IMR-90 (cell line): ENCODE data around the gene GBF1. TPM values are rescaled to one million over a fixed set of nuclear protein-coding genes. Genes with fewer than 3 reads are reported as not detected.

Experiments
- ATAC-seq: fragments of 200-7000 bp; cut with Tn5 transposase; 2 replicates; pipeline ENCODE4 v1.9.1; 2020; ENCODE audit warnings: low read depth, mild to moderate bottlenecking, moderate library complexity
- BruUV-seq: library from RNA; stranded (reverse); fragments of 400-500 nt; replicated peaks from 2 replicates; lab custom pipeline; 2021; lab: Mats Ljungman, UMichigan
- CTCF ChIA-PET: fragments of 300-600 bp; formaldehyde crosslinking; extraction: SDS; loops from one replicate; lab custom pipeline; 2021; ENCODE audit warnings: antibody characterized with exemption; lab: Yijun Ruan, JAX
- POLR2A ChIA-PET: fragments of 300-600 bp; sonication (Branson Sonifier 250); formaldehyde crosslinking; loops from one replicate; lab custom pipeline; 2022; ENCODE audit warnings: antibody characterized with exemption; ENCODE audit not compliant: unreplicated experiment; lab: Charles Lee
- DNase-seq: peaks from one replicate; pipeline ENCODE4 v3.0.0; 2013
- H2AFZ ChIP-seq: replicated peaks from 2 replicates; pipeline ENCODE3; 2013; ENCODE audit warnings: low read length, mild to moderate bottlenecking; ENCODE audit not compliant: poor library complexity
- H2AK5ac ChIP-seq: 2 replicates; pipeline ENCODE4 v1.6.1; 2013; ENCODE audit warnings: low read depth, low read length, inconsistent platforms
- H2AK9ac ChIP-seq: replicated peaks from 2 replicates; pipeline ENCODE3; 2013; ENCODE audit warnings: mild to moderate bottlenecking, low read depth, low read length, moderate library complexity; ENCODE audit not compliant: poor library complexity
- H2BK120ac ChIP-seq: 2 replicates; pipeline ENCODE4 v1.6.1; 2013; ENCODE audit warnings: low read depth, low read length, inconsistent platforms
- H2BK15ac ChIP-seq: 3 replicates; pipeline ENCODE4 v1.6.1; 2013; ENCODE audit warnings: low read depth, low read length, inconsistent platforms
- H2BK20ac ChIP-seq: 2 replicates; pipeline ENCODE4 v1.6.1; 2013; ENCODE audit warnings: low read depth, mild to moderate bottlenecking, inconsistent platforms, low read length, moderate library complexity
- H2BK5ac ChIP-seq: 2 replicates; pipeline ENCODE4 v1.6.1; 2013; ENCODE audit warnings: mild to moderate bottlenecking, low read depth, low read length, inconsistent platforms; ENCODE audit not compliant: poor library complexity, severe bottlenecking
- H3K14ac ChIP-seq: replicated peaks from 2 replicates; pipeline ENCODE4 v1.6.1; 2013; ENCODE audit warnings: low read depth, low read length, inconsistent platforms
- H3K18ac ChIP-seq: 2 replicates; pipeline ENCODE4 v1.6.1; 2013; ENCODE audit warnings: low read depth, low read length, control low read depth
- H3K23ac ChIP-seq: 2 replicates; pipeline ENCODE4 v1.6.1; 2013; ENCODE audit warnings: low read depth, low read length, inconsistent platforms
- H3K27ac ChIP-seq: 2 replicates; pipeline ENCODE4 v1.5.1; 2013; ENCODE audit warnings: mild to moderate bottlenecking, control low read depth, low read length; ENCODE audit not compliant: insufficient read depth
- H3K27me3 ChIP-seq: 2 replicates; pipeline ENCODE4 v1.6.1; 2013; ENCODE audit warnings: low read length; ENCODE audit not compliant: control insufficient read depth, insufficient read depth
- H3K36me3 ChIP-seq: 2 replicates; pipeline ENCODE4 v1.6.1; 2013; ENCODE audit warnings: low read length, mixed read lengths; ENCODE audit not compliant: control insufficient read depth, insufficient read depth
- H3K4ac ChIP-seq: 2 replicates; pipeline ENCODE4 v1.6.1; 2013; ENCODE audit warnings: low read depth, low read length, inconsistent platforms
- H3K4me1 ChIP-seq: 2 replicates; pipeline ENCODE4 v1.6.1; 2013; ENCODE audit warnings: low read length, mixed read lengths; ENCODE audit not compliant: control insufficient read depth, insufficient read depth
- H3K4me2 ChIP-seq: 2 replicates; pipeline ENCODE4 v1.6.1; 2013; ENCODE audit warnings: low read depth, mild to moderate bottlenecking, control low read depth, low read length, moderate library complexity
- H3K4me3 ChIP-seq: 2 replicates; pipeline ENCODE4 v1.5.1; 2013; ENCODE audit warnings: low read depth, mild to moderate bottlenecking, control low read depth, low read length, moderate library complexity; ENCODE audit not compliant: insufficient read depth
- H3K56ac ChIP-seq: 2 replicates; pipeline ENCODE4 v1.6.1; 2013; ENCODE audit warnings: low read length, inconsistent platforms; ENCODE audit not compliant: insufficient read depth; ENCODE audit errors: extremely low read depth
- H3K79me1 ChIP-seq, 2 experiments: 2 replicates each; pipeline ENCODE4 v1.6.1; 2013; ENCODE audit warnings: low read length in 2 of 2, inconsistent platforms in 1 of 2, low read depth in 1 of 2
- H3K9ac ChIP-seq: 2 replicates; pipeline ENCODE4 v1.6.1; 2013; ENCODE audit warnings: low read depth, low read length, control low read depth
- H3K9me1 ChIP-seq: 2 replicates; pipeline ENCODE4 v1.6.1; 2013; ENCODE audit warnings: low read length, inconsistent platforms; ENCODE audit not compliant: insufficient read depth
- H3K9me3 ChIP-seq: 2 replicates; pipeline ENCODE4 v1.6.1; 2013; ENCODE audit warnings: low read length; ENCODE audit not compliant: control insufficient read depth, insufficient read depth
- H4K20me1 ChIP-seq: 2 replicates; pipeline ENCODE4 v1.6.1; 2013; ENCODE audit warnings: low read length, inconsistent platforms; ENCODE audit not compliant: insufficient read depth
- H4K5ac ChIP-seq: 2 replicates; pipeline ENCODE4 v1.6.1; 2013; ENCODE audit warnings: mild to moderate bottlenecking, low read depth, low read length, control low read depth
- H4K8ac ChIP-seq, 2 experiments: 2 replicates each; pipeline ENCODE4 v1.6.1; 2013; ENCODE audit warnings: low read depth in 2 of 2, low read length in 2 of 2, control low read depth in 1 of 2, inconsistent platforms in 1 of 2
- H4K91ac ChIP-seq: 2 replicates; pipeline ENCODE4 v1.6.1; 2013; ENCODE audit warnings: low read depth, low read length, inconsistent platforms; ENCODE audit not compliant: insufficient read depth
- BHLHE40 ChIP-seq: fragments of 150-350 bp; IDR thresholded peaks from 2 replicates; pipeline ENCODE4 v1.6.1; 2016; ENCODE audit warnings: mild to moderate bottlenecking, low read depth, low read length
- CEBPB ChIP-seq: IDR thresholded peaks from 2 replicates; pipeline ENCODE4 v1.6.1; 2012; ENCODE audit warnings: low read depth, low read length, improper control_type of control experiment
- CHD1 ChIP-seq: IDR thresholded peaks from 2 replicates; pipeline ENCODE4 v1.6.1; 2012; ENCODE audit warnings: low read depth, low read length, improper control_type of control experiment
- ELK1 ChIP-seq: fragments of 150-350 bp; IDR thresholded peaks from 2 replicates; pipeline ENCODE4 v1.6.1; 2016; ENCODE audit warnings: low read depth, mild to moderate bottlenecking, low read length, moderate library complexity, borderline replicate concordance
- FOS ChIP-seq: fragments of 150-350 bp; IDR thresholded peaks from 2 replicates; pipeline ENCODE4 v1.6.1; 2016; ENCODE audit warnings: low read depth, low read length
- MAFK ChIP-seq: IDR thresholded peaks from 2 replicates; pipeline ENCODE4 v1.6.1; 2012; ENCODE audit warnings: low read depth, low read length, improper control_type of control experiment
- MAZ ChIP-seq: IDR thresholded peaks from 2 replicates; pipeline ENCODE4 v1.6.1; 2012; ENCODE audit warnings: low read depth, mild to moderate bottlenecking, low read length, improper control_type of control experiment, moderate library complexity, borderline replicate concordance
- MXI1 ChIP-seq: IDR thresholded peaks from 2 replicates; pipeline ENCODE4 v1.6.1; 2012; ENCODE audit warnings: low read depth, mild to moderate bottlenecking, low read length, moderate library complexity, borderline replicate concordance
- NFE2L2 ChIP-seq: fragments of 150-350 bp; IDR thresholded peaks from 2 replicates; pipeline ENCODE4 v1.6.1; 2016; ENCODE audit warnings: low read depth, mild to moderate bottlenecking, low read length
- POLR2A ChIP-seq: IDR thresholded peaks from 2 replicates; pipeline ENCODE4 v1.6.1; 2012; ENCODE audit warnings: mild to moderate bottlenecking, low read depth, low read length
- RAD21 ChIP-seq: IDR thresholded peaks from 2 replicates; pipeline ENCODE4 v1.6.1; 2012; ENCODE audit warnings: low read length, improper control_type of control experiment
- RCOR1 ChIP-seq: IDR thresholded peaks from 2 replicates; pipeline ENCODE4 v1.6.1; 2012; ENCODE audit warnings: mild to moderate bottlenecking, low read length, improper control_type of control experiment; ENCODE audit not compliant: insufficient replicate concordance
- RFX5 ChIP-seq: IDR thresholded peaks from 2 replicates; pipeline ENCODE4 v1.8.0; 2012; ENCODE audit warnings: low read depth, mild to moderate bottlenecking, low read length, moderate library complexity
- SMC3 ChIP-seq: fragments of 150-350 bp; IDR thresholded peaks from 2 replicates; pipeline ENCODE4 v1.6.1; 2016; ENCODE audit warnings: low read depth, mild to moderate bottlenecking, antibody characterized with exemption, low read length, moderate library complexity
- USF2 ChIP-seq: fragments of 150-350 bp; IDR thresholded peaks from 2 replicates; pipeline ENCODE4 v1.6.1; 2017; ENCODE audit warnings: mild to moderate bottlenecking, antibody characterized with exemption, low read length, low read depth
- WGBS, 2 experiments: methylation state at CpG; one replicate each; pipeline versions ENCODE4 v1.1.5 to v1.1.7; 2013; ENCODE audit warnings: missing lambda C conversion rate in 2 of 2; ENCODE audit not compliant: insufficient read length in 1 of 2; ENCODE audit errors: extremely low coverage in 2 of 2; 5-methylcytosine and 5-hydroxymethylcytosine counted together
- dilution Hi-C: fragments of 300-500 bp; cut with HindIII; formaldehyde crosslinking; loops from one replicate; pipeline ENCODE4 v1.14.3; 2018; ENCODE audit warnings: low sequenced_read_pairs; ENCODE audit not compliant: unreplicated experiment
- in situ Hi-C: fragments of 300-500 bp; cut with MboI; formaldehyde crosslinking; loops from 3 replicates; pipeline ENCODE4 v1.14.3; 2019; ENCODE audit warnings: low sequenced_read_pairs, inconsistent platforms, mixed read lengths
- intact Hi-C: fragments of 100-400 bp; cut with micrococcal nuclease; formaldehyde crosslinking; loops from 2 replicates; pipeline ENCODE4 v1.10.0; 2022
- polyA plus RNA-seq, 3 experiments: library from polyadenylated mRNA; depleted of rRNA; stranded (reverse); fragments of >200 nt; gene quantifications; 2 replicates each; pipeline ENCODE4 v1.2.3, GENCODE V29; 2012; ENCODE audit warnings: low replicate concordance in 1 of 3
- total RNA-seq: library from RNA; depleted of rRNA; stranded (reverse); fragments of >200 nt; gene quantifications from 2 replicates; pipeline ENCODE4 v1.2.3, GENCODE V29; 2012
- TF ChIP-seq, protein P1 (sequence below): conservative IDR thresholded peaks from 2 replicates; pipeline ENCODE4 v1.5.1; 2012; ENCODE audit warnings: mild to moderate bottlenecking, low read depth, low read length, improper control_type of control experiment

The GBF1 gene
- total and polyA plus RNA-seq, 2 of the 4 experiments (the other 2 are of a cell fraction), result 38.7 to 40.1 TPM

GRCh38 chr10:102322914-102323313 lies 77.6 kb downstream of the GBF1 start:
- no peak overlapping the region for H4K5ac ChIP-seq
- no peak overlapping the region for H3K9ac ChIP-seq
- H3K18ac ChIP-seq, result no peak overlapping the region
- peaks cover 14% of the 10 kb centered on the region for H3K4me1 ChIP-seq
- peaks cover 32 to 64% of the 10 kb centered on the region in 2 experiments for H3K79me1 ChIP-seq
- H3K4me2 ChIP-seq, result no peak overlapping the region
- DNase-seq, result no peak
- TF ChIP-seq BHLHE40 (no peak), NFE2L2 (no peak), MAFK (no peak), RAD21 (no peak), CEBPB (no peak), POLR2A (no peak), SMC3 (no peak), ELK1 (no peak), FOS (no peak), RFX5 (no peak), MXI1 (no peak), CHD1 (no peak), USF2 (no peak), RCOR1 (no peak), MAZ (no peak)
- TF ChIP-seq, protein P1, sequence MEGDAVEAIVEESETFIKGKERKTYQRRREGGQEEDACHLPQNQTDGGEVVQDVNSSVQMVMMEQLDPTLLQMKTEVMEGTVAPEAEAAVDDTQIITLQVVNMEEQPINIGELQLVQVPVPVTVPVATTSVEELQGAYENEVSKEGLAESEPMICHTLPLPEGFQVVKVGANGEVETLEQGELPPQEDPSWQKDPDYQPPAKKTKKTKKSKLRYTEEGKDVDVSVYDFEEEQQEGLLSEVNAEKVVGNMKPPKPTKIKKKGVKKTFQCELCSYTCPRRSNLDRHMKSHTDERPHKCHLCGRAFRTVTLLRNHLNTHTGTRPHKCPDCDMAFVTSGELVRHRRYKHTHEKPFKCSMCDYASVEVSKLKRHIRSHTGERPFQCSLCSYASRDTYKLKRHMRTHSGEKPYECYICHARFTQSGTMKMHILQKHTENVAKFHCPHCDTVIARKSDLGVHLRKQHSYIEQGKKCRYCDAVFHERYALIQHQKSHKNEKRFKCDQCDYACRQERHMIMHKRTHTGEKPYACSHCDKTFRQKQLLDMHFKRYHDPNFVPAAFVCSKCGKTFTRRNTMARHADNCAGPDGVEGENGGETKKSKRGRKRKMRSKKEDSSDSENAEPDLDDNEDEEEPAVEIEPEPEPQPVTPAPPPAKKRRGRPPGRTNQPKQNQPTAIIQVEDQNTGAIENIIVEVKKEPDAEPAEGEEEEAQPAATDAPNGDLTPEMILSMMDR, result no peak
- dilution Hi-C loops (no loop called here), intact Hi-C loops (no loop called here), in situ Hi-C loops (no loop called here)
- peaks cover 21% of the 10 kb centered on the region for H3K9me1 ChIP-seq
- H3K23ac ChIP-seq, result no peak overlapping the region; the same call in 1 of the 2 replicates
- H4K91ac ChIP-seq, result no peak overlapping the region
- no TSS peak for BruUV-seq
- H3K27me3 ChIP-seq, result no peaks in the 10 kb centered on the region
- WGBS, 2 experiments, result no CpG with 5 or more reads among the region's 2 CpGs
- H2BK20ac ChIP-seq, result no peak overlapping the region
- ATAC-seq, result no peak
- H2AFZ ChIP-seq, result no peak overlapping the region
- ChIA-PET CTCF (interaction anchor here (0.6 to 0.7 kb wide), 2 partner anchors 18 to 20 kb away, joined by 3 read pairs; no protein-coding TSS in a partner anchor), POLR2A (no interaction called here)
- H4K20me1 ChIP-seq, result peaks cover 47% of the 10 kb centered on the region
- no peak overlapping the region for H2AK5ac ChIP-seq
- no peak overlapping the region for H3K4ac ChIP-seq
- no peak overlapping the region; a peak in 1 of 4 replicates for H4K8ac ChIP-seq
- H2BK120ac ChIP-seq, result no peak overlapping the region
- no peak overlapping the region for H3K27ac ChIP-seq
- H2BK15ac ChIP-seq, result no peak overlapping the region
- no peak overlapping the region for H3K4me3 ChIP-seq
- H3K56ac ChIP-seq, result no peak overlapping the region
- no peak overlapping the region for H3K14ac ChIP-seq
- no peak overlapping the region for H2AK9ac ChIP-seq
- H2BK5ac ChIP-seq, result no peak overlapping the region
- peaks cover 6% of the 10 kb centered on the region for H3K36me3 ChIP-seq
- no peaks in the 10 kb centered on the region for H3K9me3 ChIP-seq
